Brain microvascular endothelial cell (primary cell): ENCODE results near the gene RAD54L2.

Source experiments
- DNase-seq: peaks from one replicate; pipeline ENCODE4 v3.0.0-alpha.2; 2020
- H3K27ac ChIP-seq: fragments of 250-450 bp; sonication (Bioruptor Pico); 2 replicates; pipeline ENCODE4 v1.5.1; 2020; ENCODE audit warnings: mild to moderate bottlenecking, moderate library complexity
- H3K27me3 ChIP-seq: fragments of 250-450 bp; sonication (Bioruptor Pico); replicated peaks from 2 replicates; pipeline ENCODE4 v1.5.1; 2020; ENCODE audit warnings: mild to moderate bottlenecking
- H3K36me3 ChIP-seq: fragments of 250-450 bp; sonication (Bioruptor Pico); replicated peaks from 2 replicates; pipeline ENCODE4 v1.5.1; 2020; ENCODE audit warnings: mild to moderate bottlenecking
- H3K4me3 ChIP-seq: 2 replicates; pipeline ENCODE4 v1.5.1; 2011; ENCODE audit warnings: low read depth, mild to moderate bottlenecking, control low read depth, low read length, moderate library complexity
- in situ Hi-C: cut with HindIII; loops from 2 replicates; pipeline ENCODE4 v1.10.0; 2017; ENCODE audit warnings: low sequenced_read_pairs, low pct_ligation_motif_present
- TF ChIP-seq, protein P1 (sequence below): IDR thresholded peaks from 2 replicates; pipeline ENCODE4 v1.5.1; 2011; ENCODE audit warnings: low read depth, mild to moderate bottlenecking, moderate library complexity, low read length, control low read depth, inconsistent platforms; ENCODE audit errors: missing control alignments

Gene RAD54L2

GRCh38 chr3:51568996-51569395 is 30.5 kb downstream of the RAD54L2 start:
- Histone ChIP-seq H3K36me3 (no peaks in the 10 kb centered on the region), H3K27me3 (no peaks in the 10 kb centered on the region), H3K27ac (no peak overlapping the region), H3K4me3 (no peak overlapping the region)
- DNase-seq: no peak
- TF ChIP-seq, protein P1, sequence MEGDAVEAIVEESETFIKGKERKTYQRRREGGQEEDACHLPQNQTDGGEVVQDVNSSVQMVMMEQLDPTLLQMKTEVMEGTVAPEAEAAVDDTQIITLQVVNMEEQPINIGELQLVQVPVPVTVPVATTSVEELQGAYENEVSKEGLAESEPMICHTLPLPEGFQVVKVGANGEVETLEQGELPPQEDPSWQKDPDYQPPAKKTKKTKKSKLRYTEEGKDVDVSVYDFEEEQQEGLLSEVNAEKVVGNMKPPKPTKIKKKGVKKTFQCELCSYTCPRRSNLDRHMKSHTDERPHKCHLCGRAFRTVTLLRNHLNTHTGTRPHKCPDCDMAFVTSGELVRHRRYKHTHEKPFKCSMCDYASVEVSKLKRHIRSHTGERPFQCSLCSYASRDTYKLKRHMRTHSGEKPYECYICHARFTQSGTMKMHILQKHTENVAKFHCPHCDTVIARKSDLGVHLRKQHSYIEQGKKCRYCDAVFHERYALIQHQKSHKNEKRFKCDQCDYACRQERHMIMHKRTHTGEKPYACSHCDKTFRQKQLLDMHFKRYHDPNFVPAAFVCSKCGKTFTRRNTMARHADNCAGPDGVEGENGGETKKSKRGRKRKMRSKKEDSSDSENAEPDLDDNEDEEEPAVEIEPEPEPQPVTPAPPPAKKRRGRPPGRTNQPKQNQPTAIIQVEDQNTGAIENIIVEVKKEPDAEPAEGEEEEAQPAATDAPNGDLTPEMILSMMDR: no peak
- in situ Hi-C loops: no loop called here

GRCh38 chr3:51578238-51578637 is 39.7 kb downstream of the RAD54L2 start:
- TF ChIP-seq, protein P1: no peak
- Histone ChIP-seq H3K27me3 (no peaks in the 10 kb centered on the region), H3K36me3 (no peaks in the 10 kb centered on the region), H3K4me3 (no peak overlapping the region), H3K27ac (no peak overlapping the region)
- no peak for DNase-seq
- in situ Hi-C loops: no loop called here

GRCh38 chr3:51580418-51580817 is 41.9 kb downstream of the RAD54L2 start:
- no peak for DNase-seq
- Histone ChIP-seq H3K36me3 (no peaks in the 10 kb centered on the region), H3K4me3 (no peak overlapping the region), H3K27ac (no peak overlapping the region), H3K27me3 (no peaks in the 10 kb centered on the region)
- TF ChIP-seq, protein P1: no peak
- in situ Hi-C loops: no loop called here

- no peaks in the 10 kb centered on the region for H3K36me3 ChIP-seq
- no peaks in the 10 kb centered on the region for H3K27me3 ChIP-seq
- DNase-seq: peak; percentile 14
- in situ Hi-C loops: no loop called here
- H3K27ac ChIP-seq: no peak overlapping the region
- no peak overlapping the region for H3K4me3 ChIP-seq
- TF ChIP-seq, protein P1: no peak
Measured at GRCh38 chr3:51581524-51581923, 43.0 kb downstream of the RAD54L2 start.

DNA sequence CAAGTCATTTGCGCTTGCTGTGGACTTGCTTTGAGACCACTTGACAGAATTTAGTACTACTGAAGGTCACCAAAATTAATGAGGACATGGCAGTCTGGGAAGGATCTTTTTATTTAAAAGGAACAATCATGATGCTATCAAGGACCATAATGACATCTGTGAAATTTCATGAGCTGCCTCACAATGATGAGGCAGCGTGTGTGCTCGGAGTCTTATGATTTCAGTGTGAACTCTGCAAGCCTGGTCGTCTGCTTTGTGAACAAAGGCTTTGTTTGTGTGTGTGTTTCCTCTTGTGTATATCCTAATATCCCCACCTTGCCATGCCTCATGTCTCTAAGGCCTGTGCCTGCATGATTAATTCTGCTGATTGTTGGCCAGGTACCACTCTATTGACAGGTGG is 46.7 kb downstream of the RAD54L2 start:
- TF ChIP-seq, protein P1: no peak
- Histone ChIP-seq H3K27ac (no peak overlapping the region), H3K27me3 (no peaks in the 10 kb centered on the region), H3K4me3 (no peak overlapping the region), H3K36me3 (no peaks in the 10 kb centered on the region)
- in situ Hi-C loops: no loop called here
- DNase-seq: no peak

DNA sequence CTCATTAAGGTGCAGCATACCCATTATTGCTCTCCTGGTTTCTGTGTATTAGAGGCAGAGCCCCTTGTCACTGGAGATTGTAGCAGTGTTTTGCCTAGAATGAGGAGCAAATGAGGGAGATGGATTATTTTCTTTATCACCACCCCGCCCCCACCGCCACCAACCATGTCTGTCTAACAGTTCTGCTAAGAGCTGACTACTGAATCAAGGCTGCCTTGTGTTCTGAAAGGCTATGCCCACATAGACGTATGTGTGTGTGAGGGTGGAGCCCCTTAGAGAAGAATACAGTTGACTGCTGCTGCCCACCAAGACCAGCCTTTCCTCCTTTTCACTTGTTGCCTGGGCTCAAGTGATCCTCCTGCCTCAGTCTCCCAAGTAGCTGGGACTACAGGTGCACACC is 47.4 kb downstream of the RAD54L2 start:
- DNase-seq: no peak
- Histone ChIP-seq H3K4me3 (no peak overlapping the region), H3K27me3 (no peaks in the 10 kb centered on the region), H3K27ac (no peak overlapping the region), H3K36me3 (no peaks in the 10 kb centered on the region)
- TF ChIP-seq, protein P1: no peak
- in situ Hi-C loops: no loop called here
